NK-92 (cell line): Measurements from ENCODE around the gene UXT.
"Not testable (repeated sequence)": the region's sequence is repeated elsewhere in the genome, so short reads cannot be mapped to it uniquely, and the experiment has no call there.

ENCODE experiments used
- DNase-seq: peaks from one replicate; lab custom pipeline; 2025; ENCODE audit not compliant: unreplicated experiment; lab: John Stamatoyannopoulos, UW

UXT gene

DNA sequence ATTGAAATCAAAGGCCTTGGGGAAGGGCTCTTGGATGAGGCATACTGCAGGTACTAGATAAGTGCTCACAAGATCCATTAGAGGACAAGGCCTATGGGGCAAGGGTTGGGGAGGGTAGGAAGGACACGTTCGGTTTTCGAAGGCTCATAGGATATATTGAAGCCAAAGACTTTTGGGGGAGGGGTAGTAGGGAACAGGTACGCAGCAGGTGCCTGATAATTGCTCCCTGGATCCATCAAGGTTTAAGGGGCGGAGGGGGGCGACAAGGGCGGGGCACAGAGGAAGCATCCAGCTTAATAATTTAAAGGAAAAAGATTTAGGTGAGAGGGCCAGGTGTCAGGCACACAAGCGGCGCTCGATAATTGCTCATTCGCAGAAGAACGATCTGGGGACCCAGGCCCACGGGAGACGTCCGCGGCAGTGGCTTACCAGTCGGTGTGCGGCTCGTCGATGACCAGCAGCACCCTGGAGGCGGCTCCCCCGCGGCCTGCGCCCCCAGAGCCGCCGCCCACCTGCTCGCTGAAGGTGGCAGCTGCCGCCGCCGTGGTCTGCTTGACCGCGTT, 40.0 kb downstream of the UXT start:
- DNase-seq, result no peak

DNA sequence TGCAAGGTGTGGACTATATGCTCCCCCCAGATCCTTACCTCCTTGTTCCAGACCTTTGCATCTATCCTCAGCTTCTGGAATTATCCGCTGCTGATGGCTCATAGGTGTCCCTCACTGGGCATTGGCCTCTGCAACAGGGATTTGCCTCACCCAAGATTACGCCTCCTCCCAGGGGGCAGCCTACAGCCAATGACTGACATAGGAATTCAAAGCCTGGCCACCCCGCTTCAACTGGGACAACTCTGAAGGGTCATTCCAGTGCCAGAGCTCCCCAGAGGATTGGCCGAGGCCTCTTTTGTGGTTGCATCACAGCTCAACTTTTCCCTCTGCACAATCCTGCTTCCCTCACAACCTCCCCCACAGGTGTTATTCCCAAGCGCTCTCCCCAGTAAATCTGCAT, 44.4 kb downstream of the UXT start:
- no peak for DNase-seq

DNA sequence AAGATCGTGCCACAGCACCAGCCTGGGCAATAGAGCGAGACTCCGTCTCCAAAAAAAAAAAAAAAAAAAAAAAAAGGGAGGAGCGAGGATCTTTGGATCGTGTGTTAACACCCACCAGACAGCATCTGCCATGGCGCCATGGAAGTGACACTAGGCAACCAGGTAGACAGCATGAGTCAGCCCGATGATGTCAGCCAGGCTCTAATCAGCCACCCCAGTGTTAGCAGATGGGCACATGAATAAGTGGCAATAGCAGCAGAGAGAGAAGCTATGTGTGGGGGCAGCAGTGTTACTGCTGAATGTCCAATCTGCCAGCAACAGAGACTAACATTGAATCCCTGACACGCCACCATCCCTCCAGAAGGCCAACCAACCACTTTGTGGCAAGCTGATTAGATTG, 45.9 kb downstream of the UXT start:
- DNase-seq, result no peak

DNA sequence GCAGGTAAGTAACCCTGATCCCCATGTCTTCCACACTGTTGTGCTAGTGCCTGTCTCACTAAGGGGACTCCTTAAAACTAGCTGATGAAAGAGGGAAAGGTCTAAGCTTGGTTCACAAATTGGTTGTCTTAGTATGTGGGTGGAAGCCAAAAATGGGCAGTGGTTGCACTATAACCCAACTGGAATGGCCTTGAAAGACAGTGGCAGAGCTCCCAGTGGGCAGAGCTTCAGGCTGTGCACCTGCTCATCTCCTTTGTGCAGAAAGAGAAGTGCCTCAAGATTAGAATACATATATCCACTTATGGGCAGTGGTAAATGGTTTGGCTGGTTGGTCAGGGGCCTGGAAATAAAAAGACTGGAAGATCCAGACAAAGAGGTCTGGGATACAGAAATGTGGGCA, 46.6 kb downstream of the UXT start:
- DNase-seq, result no peak

DNA sequence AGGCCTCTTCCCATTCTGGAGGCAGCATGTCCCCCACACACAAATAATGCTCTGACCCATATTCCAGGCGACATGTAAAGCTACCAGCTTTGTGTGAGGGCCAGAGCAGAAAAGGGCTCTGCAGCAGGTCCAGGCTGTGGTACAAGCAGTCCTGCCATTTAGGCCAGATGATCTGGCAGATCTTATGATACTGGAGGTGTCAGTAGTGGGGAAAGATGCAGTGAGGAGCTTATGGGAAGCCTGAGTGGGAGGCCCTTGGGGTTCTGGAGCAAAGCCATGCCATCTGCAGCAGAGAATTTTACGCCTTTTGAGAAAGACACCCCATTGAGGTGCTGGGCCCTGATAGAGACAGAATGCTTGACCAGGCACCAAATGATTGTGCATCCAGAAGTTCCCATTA, 47.1 kb downstream of the UXT start:
- DNase-seq, result no peak

DNA sequence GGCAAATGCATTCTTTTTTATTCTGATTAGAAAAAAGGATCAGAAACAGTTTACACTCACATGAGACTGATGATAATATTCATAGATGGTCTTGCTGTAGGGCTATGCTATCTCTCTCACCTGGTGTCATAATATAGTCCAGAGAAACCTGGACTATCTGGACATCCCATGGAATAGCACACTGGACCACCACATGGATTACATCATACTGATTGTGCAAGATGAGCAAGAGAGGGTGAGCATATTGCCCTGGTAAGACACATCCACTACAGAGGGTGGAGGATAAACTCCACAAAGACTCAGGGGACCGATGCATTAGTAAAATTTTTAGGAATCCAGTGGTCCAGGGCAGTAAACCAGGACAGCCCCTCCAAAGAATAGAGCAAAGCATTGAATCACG, 47.5 kb downstream of the UXT start:
- no peak for DNase-seq

DNA sequence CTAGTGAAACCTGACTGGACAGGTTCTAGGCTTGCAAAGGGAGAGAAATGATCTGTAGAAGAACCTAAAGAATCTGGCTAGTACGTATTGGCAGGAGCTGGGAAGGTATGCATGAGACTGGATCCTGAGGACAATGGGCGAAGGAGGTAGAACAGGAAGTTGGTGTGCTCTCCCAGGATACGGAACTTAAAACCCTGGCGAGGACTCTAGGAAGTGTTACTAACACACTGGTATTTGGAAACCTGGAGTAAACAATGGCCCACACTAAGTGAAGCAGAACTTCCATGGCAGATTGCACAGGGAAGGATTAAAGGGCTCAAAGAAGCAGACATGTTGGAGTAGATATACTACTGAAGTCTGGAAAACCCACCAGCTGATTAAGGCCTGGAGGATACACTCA, 48.5 kb downstream of the UXT start:
- DNase-seq, result no peak

DNA sequence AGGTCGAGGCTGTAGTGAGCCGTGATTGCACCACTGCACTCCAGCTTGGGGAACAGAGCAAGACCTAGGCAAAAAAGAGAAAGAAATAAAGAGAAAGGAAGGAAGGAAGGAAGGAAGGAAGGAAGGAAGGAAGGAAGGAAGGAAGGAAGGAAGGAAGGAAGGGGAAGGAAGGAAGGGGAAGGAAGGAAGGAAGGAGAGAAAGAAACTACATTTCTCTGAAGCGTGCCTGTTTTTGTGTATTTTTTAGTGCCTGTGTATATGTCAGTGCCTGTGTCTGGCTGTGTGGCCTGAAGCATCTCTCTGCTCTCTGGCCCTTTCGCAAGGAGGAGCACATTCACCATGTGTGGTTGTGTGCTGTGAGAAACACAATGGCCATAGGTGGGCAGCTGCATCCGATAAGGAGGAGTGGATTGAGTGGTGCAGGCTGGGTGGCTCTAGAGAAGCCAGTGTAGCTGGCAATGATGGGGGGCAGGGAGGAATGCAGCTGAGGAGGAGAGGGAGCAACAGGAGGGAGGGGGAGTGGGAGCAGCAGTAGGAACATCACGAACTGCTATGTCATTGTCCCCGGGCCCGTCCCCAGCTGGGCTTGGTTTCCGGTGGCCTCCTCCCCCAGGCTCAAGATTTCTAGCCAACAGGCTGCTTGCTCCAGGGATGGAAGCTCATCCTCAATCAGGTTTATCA, 50.7 kb downstream of the UXT start:
- DNase-seq, result no peak

DNA sequence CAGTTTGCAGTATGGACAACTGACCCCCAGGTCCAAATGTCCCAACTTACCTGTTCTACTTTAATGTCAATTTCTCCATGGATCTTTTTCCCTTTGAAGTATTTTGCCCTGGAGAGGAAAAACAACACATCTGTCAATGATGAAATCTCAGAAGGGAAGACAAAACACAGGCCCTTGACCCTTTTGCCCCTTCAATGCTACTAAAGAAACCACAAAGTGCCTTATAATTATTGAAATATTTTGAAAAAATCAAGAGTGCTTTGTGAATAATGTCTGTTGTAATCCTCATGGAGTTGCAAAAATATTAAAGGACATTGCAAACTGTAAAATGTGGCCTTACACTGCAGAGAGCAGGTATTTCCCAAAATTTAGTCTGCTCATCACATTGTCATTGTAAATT, 51.9 kb downstream of the UXT start:
- DNase-seq, result no peak

DNA sequence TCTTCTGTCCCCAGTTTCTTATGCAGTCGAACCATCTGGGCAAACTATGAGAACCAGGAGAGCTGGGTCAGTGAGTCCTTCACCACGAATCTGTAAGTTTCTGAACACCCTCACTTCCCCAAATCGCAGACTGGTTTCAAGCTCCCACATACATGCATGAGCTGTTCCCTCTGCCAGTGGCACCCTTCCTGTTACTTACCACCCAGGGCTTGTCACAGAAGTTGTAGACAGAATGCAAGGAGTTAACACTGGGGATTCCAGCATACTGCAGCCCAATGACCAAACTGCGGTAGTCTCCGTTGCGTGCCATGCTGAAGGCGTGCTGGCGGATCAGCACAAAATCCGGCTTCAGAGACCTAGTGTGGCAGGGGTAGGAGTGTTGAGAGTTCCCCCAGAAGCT, 54.0 kb downstream of the UXT start:
- DNase-seq, result no peak

DNA sequence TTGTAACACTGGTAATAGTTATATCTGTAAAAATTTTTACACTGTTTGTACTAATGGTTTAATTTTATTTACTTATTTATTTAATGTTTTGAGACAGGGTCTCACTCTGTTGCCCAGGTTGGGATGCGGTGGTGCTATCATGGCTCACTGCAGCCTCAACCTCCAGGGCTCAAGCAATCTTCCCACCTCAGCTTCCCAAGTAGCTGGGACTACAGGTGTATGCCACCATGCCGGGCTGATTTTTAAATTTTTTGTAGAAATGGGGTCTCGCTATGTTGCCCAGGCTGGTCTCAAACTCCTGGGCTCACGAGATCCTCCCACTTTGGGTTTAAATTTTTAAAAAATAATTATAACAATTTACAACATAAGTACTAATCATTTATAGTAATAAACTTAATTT, 55.9 kb downstream of the UXT start:
- not testable (repeated sequence) for DNase-seq
